Suprapubic skin (tissue), 4 donors: Measurements from ENCODE around the gene DBNDD2. TPM values are rescaled to one million over a fixed set of nuclear protein-coding genes. Genes with fewer than 3 reads are reported as not detected.
A peak's percentile ranks its signal among the peaks of the same experiment; 100 is the strongest.

ENCODE experiments used
- DNase-seq, 2 donors: peaks; one replicate each; pipeline ENCODE4 v3.0.0-alpha.2; 2019; ENCODE audit warnings: low spot score in 2 of 2
- H3K27ac ChIP-seq: fragments of 200-600 bp; sonication (generic); one replicate; pipeline ENCODE4 v1.5.1; 2019
- H3K27me3 ChIP-seq: fragments of 200-600 bp; sonication (generic); one replicate; pipeline ENCODE4 v1.5.1; 2019
- H3K36me3 ChIP-seq: fragments of 200-600 bp; sonication (generic); one replicate; pipeline ENCODE4 v1.5.1; 2019
- H3K4me1 ChIP-seq: fragments of 200-600 bp; sonication (generic); one replicate; pipeline ENCODE4 v1.5.1; 2019
- H3K4me3 ChIP-seq: fragments of 200-600 bp; sonication (generic); one replicate; pipeline ENCODE4 v1.5.1; 2019; ENCODE audit warnings: mild to moderate bottlenecking
- H3K9me3 ChIP-seq: fragments of 200-600 bp; sonication (generic); one replicate; pipeline ENCODE4 v1.5.1; 2019
- CTCF ChIP-seq, 2 donors: fragments of 200-600 bp in 1 of 2; fragments of 450-650 bp in 1 of 2; sonication (generic) in 1 of 2; IDR thresholded peaks; one replicate each; pipeline ENCODE4 v1.5.1; 2016 to 2019; ENCODE audit warnings: antibody characterized with exemption in 2 of 2, mild to moderate bottlenecking in 1 of 2, moderate library complexity in 1 of 2
- EP300 ChIP-seq: sonication (generic); formaldehyde crosslinking; IDR thresholded peaks from one replicate; pipeline ENCODE4 v1.6.1; 2017; ENCODE audit warnings: antibody characterized with exemption
- POLR2A ChIP-seq, 2 donors: fragments of 450-650 bp; IDR thresholded peaks; one replicate each; pipeline ENCODE4 v1.6.1; 2017; ENCODE audit warnings: antibody characterized with exemption in 2 of 2, mild to moderate bottlenecking in 2 of 2, moderate library complexity in 2 of 2
- POLR2AphosphoS5 ChIP-seq, 3 donors: sonication (generic); formaldehyde crosslinking; IDR thresholded peaks; one replicate each; pipeline ENCODE4 v1.6.1; 2017; ENCODE audit warnings: antibody characterized with exemption in 3 of 3
- WGBS: methylation state at CpG from one replicate; pipeline ENCODE4 v1.1.5; 2018; 5-methylcytosine and 5-hydroxymethylcytosine counted together
- total RNA-seq, 4 donors: library from RNA; depleted of rRNA; stranded (reverse); fragments of >200 nt; gene quantifications; one replicate each; pipeline ENCODE4 v1.1.0, GENCODE V29; 2016

The DBNDD2 gene
- total RNA-seq, 4 donors from 2014 or later, result 42.4 to 72.3 (median 49.7) TPM

GRCh38 chr20:45445805-45446562 lies 37.9 kb downstream of the DBNDD2 start:
- Histone ChIP-seq H3K4me1 (no peaks in the 10 kb centered on the region), H3K27me3 (no peaks in the 10 kb centered on the region), H3K4me3 (no peak overlapping the region), H3K27ac (no peak overlapping the region), H3K36me3 (no peaks in the 10 kb centered on the region), H3K9me3 (no peaks in the 10 kb centered on the region)
- WGBS, result 71% methylated on average over 7 of the region's 7 CpGs
- no peak for DNase-seq
- no peak for TF ChIP-seq POLR2A (IDR thresholded peaks at IDR 0.05)
- peak in 1 of 2 donors; percentile 35 for TF ChIP-seq CTCF (IDR thresholded peaks at IDR 0.05)
- TF ChIP-seq EP300, result no peak

- no peaks in the 10 kb centered on the region for H3K36me3 ChIP-seq
- H3K27ac ChIP-seq, result no peak overlapping the region
- no peaks in the 10 kb centered on the region for H3K27me3 ChIP-seq
- no peak for DNase-seq
- WGBS, result 70% methylated on average over 6 of the region's 6 CpGs
- TF ChIP-seq CTCF (IDR thresholded peaks at IDR 0.05) (no peak), POLR2AphosphoS5 (IDR thresholded peaks at IDR 0.05) (no peak), POLR2A (IDR thresholded peaks at IDR 0.05) (no peak), EP300 (no peak)
- H3K4me1 ChIP-seq, result no peaks in the 10 kb centered on the region
- no peaks in the 10 kb centered on the region for H3K9me3 ChIP-seq
- H3K4me3 ChIP-seq, result no peak overlapping the region
Measured at GRCh38 chr20:45448270-45448669, 40.2 kb downstream of the DBNDD2 start.

GRCh38 chr20:45449528-45449927 lies 41.4 kb downstream of the DBNDD2 start:
- Histone ChIP-seq H3K36me3 (no peaks in the 10 kb centered on the region), H3K27ac (no peak overlapping the region), H3K4me3 (no peak overlapping the region), H3K9me3 (no peaks in the 10 kb centered on the region), H3K27me3 (no peaks in the 10 kb centered on the region), H3K4me1 (no peaks in the 10 kb centered on the region)
- no peak for TF ChIP-seq POLR2AphosphoS5 (IDR thresholded peaks at IDR 0.05)
- no peak for TF ChIP-seq CTCF (IDR thresholded peaks at IDR 0.05)
- no peak for TF ChIP-seq EP300
- TF ChIP-seq POLR2A (IDR thresholded peaks at IDR 0.05), result no peak
- WGBS, result 80% methylated on average over 3 of the region's 3 CpGs
- no peak for DNase-seq

- no peaks in the 10 kb centered on the region for H3K4me1 ChIP-seq
- TF ChIP-seq EP300 (no peak), POLR2AphosphoS5 (IDR thresholded peaks at IDR 0.05) (no peak), POLR2A (IDR thresholded peaks at IDR 0.05) (no peak), CTCF (IDR thresholded peaks at IDR 0.05) (peak; percentile 18 to 30)
- no peak for DNase-seq
- no peaks in the 10 kb centered on the region for H3K27me3 ChIP-seq
- no peaks in the 10 kb centered on the region for H3K9me3 ChIP-seq
- H3K4me3 ChIP-seq, result no peak overlapping the region
- 69% methylated on average over 4 of the region's 5 CpGs for WGBS
- no peaks in the 10 kb centered on the region for H3K36me3 ChIP-seq
- H3K27ac ChIP-seq, result no peak overlapping the region
Measured at GRCh38 chr20:45450097-45450818, 42.2 kb downstream of the DBNDD2 start.

- no peak for DNase-seq
- Histone ChIP-seq H3K9me3 (no peaks in the 10 kb centered on the region), H3K4me1 (no peaks in the 10 kb centered on the region), H3K27me3 (no peaks in the 10 kb centered on the region), H3K36me3 (no peaks in the 10 kb centered on the region), H3K4me3 (no peak overlapping the region), H3K27ac (no peak overlapping the region)
- TF ChIP-seq EP300 (no peak), CTCF (IDR thresholded peaks at IDR 0.05) (no peak), POLR2AphosphoS5 (IDR thresholded peaks at IDR 0.05) (no peak), POLR2A (IDR thresholded peaks at IDR 0.05) (no peak)
- WGBS, result 86% methylated on average over 4 of the region's 4 CpGs
Measured at GRCh38 chr20:45452238-45452637, 44.1 kb downstream of the DBNDD2 start.
